NOMO-1 (cell line): Measurements from ENCODE around the gene AGAP2.

Experiments used
- DNase-seq, 2 experiments: peaks; one replicate each; lab custom pipeline; 2025; ENCODE audit not compliant: unreplicated experiment in 2 of 2; lab: John Stamatoyannopoulos, UW

The AGAP2 gene

DNA sequence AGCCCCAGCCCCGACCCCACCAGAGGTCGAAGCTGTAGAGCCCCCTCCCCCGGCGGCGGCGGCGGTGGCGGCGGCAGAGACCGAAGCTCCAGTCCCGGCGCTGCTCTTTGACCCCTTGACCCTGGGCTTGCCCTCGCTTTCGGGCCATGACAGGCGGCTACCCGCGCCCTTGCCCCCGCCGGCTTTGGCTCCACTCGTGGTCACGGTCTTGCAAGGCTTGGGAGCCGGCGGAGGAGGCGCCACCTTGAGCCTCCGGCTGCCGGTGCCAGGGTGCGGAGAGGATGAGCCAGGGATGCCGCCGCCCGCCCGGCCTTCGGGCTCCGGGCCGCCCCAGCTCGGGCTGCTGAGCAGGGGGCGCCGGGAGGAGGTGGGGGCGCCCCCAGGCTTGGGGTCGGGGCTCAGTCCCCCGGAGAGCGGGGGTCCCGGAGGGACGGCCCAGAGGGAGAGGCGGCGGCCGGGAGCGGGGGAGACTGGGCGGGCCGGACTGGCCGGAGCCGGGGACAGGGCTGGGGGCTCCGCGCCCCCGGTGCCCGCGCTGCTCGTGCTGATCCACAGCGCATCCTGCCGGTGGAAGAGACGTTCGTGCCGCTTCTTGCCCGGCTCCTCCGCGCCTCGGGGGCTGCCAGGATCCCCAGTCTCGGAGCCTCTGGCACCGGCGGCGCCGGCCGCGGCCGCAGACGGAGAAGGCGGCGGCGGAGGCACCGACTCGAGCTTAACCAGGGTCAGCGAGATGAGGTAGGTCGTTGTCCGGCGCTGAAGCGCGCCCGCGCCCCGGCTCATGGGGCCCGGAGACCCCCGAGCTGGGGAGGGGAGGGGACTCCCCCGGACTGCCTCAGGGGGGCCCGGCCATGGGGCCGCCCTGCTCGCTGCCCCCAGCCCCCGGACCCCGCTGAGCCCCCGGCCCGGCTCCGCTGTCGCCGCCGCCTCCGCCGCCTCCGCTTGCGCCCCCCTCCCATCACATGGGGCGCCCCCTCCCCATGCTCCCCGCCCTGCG is 778 bp downstream of the AGAP2 start:
- no peak for DNase-seq

DNA sequence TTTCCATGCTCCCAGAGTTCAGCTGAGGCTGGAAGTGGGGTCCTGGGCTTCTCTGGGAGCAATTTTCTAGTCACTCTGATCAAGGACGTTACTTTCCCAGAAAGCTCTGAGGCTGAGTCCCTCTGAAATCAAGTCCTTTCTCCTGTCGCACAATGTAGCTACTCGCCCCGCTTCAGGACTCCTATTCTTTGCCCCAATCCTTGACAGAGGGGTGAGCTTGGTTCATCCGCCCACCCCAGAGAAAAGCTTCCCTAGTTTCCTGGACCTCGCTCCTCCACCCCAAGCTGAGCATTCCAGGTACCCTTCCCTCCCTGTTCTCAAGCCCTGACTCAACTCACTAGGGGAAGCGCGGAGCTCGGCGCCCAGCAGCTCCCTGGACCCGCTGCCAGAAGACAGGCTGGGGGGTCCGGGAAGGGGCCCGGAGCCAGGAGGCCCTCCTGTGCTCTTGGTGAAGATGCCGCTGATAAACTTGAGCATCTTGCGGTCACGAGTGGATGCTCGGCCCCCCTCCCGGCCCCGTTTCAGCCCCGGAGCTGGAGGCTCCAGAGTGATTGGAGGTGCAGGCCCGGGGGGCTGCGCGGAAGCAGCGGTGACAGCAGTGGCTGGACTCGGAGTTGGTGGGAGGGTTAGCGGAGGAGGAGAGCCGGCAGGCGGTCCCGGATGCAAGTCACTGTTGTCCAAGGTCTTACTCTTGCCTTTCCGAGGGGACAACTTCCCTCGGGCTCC is 1.6 kb downstream of the AGAP2 start:
- DNase-seq: no peak

DNA sequence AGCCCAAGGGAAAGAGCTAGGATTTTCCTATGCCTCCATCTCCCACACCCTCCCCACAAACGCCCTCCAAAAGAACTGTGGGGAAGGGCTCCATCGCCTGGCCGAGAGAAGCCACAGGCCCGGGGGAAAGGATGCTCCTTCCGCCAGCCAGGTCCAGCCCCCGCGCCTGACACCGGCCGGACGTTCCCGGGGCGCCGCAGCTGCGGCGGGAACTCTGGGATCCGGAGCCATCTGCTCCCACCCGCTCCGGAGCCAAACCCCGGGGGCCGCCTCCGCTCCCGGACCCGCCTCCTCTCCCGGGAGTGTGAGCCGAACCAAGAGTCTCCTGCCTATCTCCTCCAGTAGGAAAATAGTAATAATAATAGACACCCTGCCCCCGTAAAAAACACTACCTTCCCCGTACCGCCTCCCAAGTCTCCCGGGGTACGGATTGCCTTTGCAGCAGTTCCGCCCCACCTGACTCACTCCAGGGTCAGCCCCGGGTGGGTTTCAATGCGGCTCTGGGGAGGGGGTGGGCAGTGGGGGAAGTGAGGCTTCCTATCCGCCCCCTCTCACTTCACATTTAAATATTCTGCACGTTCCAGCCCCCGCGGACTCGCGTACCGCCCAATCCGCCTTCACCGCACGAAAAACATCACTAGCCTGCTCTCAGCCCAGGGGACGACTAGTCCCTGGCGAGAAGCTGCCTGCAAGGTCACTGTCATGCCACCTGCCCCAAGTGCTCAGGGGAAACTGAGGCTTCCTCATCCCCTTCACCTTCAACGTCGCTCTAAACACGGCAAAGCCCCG is 2.4 kb downstream of the AGAP2 start:
- DNase-seq: no peak

DNA sequence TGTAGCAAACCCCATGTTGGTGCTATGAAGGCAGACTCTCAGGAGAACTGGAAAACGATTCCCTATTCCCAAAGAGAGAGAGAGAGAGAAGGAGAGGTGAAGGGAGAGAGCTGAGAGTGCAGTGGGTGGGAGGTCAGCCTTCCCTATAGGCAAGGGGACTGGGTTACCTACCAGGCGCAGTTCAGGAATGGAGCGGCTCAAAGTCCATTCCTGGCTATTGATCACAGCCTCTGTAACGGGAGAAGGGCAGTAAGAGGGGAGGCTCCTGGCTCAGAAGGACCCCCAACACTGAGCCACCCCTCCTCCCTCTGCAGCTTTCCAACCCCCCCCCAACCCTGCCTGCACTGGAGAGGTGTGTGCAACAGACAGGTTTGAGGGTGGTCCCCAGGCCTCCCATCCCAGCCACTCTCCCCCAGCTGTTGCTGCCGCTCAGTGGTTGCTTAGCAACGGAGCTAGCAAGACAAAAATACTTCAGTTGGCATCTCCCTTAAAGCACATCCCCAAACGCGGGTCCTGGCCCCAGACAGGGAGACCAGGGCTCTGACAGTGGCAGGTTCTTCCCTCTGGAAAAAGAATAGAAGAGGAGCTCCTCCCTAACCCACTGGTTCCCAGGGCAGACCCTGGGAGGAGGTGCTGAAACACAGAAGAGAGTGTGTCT is 3.2 kb downstream of the AGAP2 start:
- no peak for DNase-seq

DNA sequence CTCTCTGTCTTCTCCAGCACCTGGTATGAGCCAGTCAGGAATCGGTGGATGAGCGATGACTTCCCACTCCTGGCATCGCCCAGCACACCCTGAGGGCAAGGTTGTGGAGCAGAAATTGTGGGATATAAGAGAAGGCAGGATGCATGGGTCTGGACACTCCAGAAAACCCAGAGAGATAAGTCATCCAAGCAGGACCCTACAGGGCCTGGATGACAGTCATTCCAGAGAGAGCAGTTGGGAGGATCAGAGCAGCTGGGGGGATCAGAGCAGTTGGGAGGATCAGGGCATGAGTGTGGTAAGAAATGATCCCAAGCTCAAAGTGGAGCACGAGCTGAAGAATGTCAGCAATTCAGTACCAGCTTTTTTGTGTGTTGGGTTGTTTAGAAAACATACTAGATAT is 4.0 kb downstream of the AGAP2 start:
- no peak for DNase-seq

DNA sequence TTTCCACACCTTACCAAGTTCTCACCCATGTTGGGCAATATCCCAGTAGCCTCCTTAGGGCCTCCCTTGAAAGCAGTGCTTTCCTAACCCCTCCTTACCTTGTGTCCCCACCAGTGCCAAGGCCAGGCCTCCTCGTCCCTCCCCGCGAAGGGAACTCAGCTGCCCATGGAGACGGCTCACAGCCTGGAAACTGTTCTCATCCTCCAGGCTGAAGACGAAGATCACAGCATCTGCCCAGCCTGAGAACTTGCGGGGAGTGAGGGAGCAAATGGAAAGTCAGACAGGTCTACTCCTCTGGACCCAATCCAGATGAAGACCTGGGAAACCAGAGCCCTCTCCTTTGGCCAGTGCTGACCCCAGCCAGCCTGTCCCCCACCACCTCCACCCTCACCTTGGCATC is 4.6 kb downstream of the AGAP2 start:
- no peak for DNase-seq

DNA sequence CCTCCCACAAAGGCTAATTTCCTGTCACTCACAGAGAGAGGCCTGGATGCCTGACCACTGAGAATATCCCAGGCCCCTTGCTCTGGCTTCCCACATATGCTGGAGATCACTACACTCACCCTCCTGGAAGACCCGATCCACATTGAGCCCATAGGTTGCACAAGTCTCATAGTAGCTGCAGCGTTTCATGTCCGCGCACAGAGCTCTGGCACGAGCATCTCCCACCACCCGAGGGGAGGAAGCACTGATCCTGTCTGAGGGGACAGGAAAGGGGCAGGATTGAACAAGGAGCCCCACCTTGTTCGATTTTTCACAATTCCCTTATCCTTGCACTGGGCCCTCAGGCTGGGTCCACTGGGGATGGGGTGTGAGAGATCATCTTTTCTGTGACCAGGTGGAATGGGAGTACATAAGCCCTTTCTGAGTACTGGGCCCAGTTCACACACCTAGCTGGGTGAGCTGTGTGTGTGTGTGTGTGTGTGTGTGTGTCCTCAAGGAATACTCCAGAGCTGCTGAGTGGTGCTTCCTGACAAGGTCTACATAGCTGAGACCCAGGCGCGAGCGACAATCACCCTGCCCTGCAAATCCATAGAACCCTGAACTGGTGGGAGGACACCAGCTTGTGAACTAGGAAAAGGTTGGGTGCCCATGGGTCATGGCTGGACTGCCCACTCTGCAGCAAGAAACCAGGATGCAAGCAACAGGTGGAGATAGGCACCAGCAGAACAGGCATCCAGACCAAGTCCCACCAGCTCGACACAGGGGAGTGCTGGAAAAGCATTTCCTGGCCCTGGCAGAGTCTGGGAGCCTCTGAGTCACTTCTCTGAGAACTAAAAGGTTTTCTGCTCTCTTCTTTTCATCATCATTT is 5.6 kb downstream of the AGAP2 start:
- DNase-seq: no peak

DNA sequence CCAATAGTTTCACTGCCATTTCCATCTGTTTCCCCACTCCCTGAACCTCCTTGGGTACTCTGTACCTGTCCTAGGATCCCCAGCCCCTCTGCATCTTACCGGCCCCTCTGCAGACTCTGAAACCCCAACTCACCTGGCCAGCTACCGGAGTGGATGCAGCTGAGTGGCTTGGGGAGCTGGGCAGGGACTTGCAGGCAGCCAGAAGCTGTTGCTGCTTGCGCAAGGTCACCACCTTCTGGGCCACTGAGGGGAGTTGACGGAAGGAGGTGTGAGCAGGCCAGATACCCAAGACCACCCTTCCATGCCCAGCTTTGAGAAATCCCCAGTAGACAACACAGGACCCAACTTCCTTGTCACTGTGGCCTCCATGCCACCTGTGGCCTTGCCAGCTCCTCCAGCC is 6.3 kb downstream of the AGAP2 start:
- no peak for DNase-seq

DNA sequence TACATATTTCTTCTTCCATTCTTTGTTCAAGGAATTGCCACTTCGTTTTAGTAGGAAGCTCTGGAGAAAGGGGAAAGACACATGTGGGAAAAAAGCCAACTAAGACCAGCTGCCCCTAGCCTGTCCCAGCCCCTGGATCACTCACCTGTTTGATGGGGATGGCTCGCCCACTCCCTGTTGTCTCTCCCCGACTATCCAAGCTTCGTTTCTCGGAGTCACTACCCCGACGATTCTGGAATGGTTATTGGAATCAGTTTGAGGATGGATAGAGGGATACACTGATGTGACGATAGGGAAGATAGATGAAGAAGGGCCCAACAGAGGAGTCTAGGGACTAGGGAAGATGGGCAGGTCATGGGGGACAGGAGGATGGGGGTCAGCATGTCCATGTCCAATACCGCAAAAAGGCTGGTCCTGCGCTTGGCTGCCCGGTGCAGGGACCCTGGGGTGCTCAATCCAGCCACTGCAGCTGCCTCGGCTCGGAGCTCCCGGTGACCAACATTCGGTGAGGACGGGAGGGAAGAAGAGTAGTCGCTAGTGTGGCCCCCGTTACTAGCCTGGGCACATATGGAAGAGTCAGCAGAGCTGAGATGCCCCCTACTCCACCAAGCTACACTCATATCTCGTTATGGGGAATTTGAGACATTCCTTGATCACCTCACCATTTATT is 7.0 kb downstream of the AGAP2 start:
- no peak for DNase-seq

DNA sequence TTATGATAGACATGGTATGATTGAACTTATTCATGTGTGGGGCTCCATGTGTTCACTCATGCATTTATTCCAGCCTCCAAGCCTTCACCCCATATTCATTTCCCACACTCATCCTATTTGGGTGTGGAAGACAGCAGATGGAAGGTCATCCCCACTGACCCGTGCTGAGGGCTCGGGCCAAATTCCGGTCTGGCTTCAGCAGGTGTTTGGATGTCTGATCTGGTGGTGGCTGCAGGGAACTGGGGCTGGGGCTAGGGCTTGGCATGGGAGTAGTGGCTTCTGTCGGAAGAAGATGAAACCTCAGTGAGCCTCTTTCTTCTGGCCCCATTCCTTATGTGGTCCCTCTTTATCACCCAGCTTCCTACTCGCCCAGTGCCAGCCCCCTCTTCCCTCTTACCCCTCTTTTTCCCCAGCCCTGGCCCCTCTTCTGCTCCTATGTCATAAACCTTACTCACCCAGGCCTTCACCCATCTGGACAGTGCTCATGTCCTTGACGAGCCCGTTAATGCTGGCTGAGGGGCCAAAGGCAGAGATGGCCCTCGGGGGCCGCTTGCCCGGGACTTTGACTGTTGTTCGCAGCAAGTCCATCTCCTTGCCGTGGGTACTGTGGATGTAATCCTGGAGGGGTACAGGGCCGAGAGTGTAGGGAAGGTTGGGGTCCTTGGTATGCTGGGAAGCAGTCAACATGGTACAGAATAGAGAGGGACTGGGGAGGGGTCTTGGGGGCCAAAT is 8.0 kb downstream of the AGAP2 start:
- DNase-seq: no peak

DNA sequence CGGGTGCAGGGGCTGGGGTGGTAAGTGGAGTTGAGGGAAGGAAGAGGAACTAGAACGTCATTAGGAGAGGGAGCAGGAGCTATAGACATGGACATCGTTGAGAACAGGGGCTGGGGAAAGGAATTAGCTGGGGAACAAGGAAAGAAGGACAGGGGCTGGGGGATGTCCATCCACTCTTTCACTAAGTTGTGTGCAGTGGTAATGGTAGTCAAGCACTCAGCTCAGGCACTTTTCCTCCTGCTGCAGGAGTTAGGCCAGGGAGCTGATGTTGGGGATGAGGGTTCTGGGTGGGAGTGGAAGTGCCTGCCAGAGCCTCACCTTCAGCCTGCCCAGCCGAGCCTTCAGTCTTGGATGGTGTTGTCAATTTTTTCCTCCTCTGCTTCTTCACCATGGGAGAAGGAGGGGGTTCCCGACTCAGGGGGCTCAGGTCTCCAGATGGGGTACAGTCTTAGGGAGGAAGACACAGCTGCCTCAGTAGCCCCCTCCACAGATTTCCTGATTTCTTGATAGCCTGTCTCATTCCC is 9.2 kb downstream of the AGAP2 start:
- DNase-seq: no peak

DNA sequence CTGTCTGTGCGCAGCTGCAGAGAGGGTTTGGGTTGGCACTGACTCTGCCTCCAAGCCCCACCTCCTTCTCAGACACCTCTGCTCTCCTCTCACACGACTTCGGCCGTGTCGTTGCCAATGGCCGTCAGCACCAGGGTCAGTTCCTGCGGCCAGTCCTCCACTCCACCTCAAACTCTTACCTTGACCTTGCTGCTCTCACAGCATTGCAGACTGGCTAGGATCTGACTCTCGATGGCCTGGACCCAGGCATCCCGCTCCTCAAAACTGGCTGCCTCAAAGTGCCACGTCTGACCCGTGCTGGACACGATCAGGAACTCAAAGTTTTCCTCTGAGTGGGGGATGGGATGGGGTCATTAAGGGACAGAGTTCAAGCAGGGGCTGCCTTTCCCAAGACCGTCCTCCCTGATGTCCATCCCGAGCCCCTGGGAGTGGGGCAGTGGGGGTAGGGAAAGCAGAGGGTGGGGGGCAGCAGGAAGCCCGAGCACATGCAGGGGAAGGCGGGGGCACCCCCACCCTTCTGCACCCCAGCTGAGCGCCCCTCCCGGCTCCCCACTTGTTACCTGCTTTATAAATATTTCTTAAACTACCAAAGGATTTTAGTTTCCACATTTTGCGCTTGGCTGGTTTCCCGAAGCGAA is 10.7 kb downstream of the AGAP2 start:
- DNase-seq: no peak

DNA sequence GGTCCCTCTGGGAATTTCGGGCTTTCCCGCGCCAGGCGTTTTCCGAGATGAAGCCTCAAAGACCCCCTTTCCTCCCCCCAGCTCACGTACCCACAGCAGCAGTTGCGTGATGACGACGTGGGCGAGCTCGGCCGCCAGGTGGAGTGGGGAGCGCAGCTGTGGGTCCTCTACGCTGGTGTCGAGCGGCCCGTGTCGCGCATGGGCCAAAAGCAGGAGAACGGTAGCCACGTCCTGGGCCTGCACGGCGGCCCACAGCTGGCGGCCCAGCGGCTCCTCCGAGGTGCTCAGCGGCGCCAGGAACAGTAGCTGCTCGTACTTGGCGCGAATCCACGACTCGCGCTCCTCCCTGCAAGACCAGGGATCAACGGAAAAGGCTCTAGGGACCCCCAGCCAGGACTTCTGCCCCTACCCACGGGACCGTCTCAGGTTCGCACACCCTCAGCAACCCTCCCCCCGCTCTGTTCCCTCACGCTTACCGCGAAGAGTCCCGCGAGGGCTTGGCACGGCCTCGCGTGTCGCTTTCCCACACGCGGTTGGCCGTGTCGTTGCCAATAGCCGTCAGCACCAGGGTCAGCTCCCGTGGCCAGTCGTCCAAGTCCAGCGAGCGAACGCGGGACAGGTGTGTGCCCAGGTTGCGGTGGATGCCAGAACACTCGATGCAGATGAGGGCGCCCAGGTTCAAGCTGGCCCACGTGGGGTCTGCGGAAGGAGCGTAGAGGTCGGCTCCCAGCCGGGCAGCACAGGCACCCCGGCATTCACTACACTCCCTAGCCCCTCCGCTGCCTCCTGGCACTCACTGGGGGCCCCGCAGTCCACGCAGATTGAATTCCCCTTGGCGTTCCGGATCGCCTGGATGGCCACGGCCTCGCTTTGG is 11.4 kb downstream of the AGAP2 start:
- DNase-seq: no peak

DNA sequence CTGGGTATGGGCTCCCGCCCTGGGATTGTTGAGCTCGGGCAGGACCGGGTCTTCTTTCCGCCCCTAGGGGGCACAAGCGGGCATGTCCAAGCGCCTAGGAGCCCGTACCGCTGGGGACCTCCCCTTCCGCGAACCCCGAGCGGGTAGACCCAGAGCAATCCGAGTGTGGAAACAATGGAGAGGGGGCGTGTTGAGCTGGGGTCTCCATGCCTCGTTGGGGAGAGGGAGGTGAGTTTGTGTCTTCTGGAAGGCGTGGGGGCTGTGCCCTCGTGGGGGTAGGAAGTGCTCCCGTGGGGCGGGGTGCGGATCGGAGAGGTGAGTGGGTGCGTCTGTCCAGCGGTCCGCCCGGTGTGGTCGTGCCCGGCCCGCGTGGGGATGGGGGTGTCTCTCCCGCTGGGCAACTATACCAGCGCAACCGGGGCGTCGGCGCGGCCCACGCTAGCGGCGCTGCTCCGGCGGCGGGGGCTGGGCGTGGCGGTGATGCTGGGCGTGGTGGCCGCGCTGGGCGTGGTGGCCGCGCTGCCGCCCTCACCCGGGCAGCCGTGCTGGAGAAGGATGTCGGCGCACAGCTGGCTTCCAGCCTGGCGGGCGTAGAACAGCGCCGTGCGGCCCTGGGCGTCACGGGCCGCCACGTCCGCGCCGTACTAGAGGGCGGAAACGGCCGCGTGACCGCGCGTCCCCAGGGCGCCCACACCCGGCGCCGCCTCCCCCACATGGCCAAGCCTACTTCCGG is 12.2 kb downstream of the AGAP2 start:
- no peak for DNase-seq

DNA sequence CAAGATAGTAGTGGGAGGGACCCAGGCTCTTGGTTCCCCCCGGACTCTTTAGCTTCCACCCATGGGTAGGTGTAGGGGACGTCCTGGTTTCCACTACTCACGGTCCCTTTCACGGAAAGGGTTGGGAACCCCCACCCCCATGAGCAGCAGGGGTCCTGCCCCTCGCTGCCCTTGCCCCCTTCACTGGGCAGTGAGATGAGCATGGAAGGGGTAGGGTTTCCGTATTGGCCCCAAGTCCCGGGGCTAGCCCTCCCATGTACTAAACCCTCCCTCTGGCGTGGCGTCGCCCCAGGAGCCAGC is 12.7 kb downstream of the AGAP2 start:
- DNase-seq: no peak

DNA sequence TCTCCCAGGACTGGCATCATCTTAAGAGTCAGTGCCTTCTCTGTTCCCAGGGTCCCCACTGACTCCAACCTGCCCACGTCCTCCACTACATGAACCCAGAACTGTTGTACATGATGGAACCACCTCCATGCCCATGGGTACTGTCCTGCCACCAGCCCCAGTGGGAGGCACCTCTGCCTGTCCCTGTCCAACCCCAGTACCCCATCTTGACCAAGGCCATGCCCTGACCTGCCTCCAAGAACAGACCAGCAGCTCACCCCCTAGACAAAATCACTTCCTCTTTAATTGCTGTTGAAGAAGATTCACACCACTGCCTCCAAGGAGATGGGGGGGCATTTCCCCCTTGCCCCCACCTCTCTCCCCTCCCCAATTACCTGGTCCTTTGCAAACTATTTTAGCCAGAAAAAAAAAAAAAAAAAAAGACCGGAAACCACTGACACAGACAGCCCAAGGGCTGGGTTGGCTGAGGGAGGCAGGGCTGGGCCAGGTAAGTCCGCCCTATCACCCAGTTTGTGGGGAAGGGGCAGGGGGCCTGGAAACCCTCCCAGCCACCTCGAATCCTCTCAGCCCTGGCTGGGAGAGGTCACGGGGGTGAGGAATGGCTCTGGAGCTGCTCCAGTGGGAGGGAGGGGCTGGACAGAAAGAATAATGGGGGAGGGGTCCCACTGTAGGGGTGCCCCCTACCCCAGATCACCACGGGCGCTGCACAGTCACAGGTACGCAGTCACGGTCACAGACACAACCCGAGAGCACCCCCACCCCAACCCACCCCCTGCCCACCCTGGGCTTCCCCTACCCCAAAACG is 13.4 kb downstream of the AGAP2 start:
- DNase-seq: no peak
